ENCODE results near the gene DPM1.

Gene DPM1

GRCh38 chr20:50930976-50931305 is 27.4 kb downstream of the DPM1 start:
- DNase-seq (ENCODE audit: low spot score): no peak

GRCh38 chr20:50930139-50930975 is 28.0 kb downstream of the DPM1 start:
- no peak for DNase-seq (ENCODE audit: low spot score)

- DNase-seq (ENCODE audit: low spot score): peak; percentile 94
Observed at GRCh38 chr20:50929299-50930138, 28.8 kb downstream of the DPM1 start.

- DNase-seq (ENCODE audit: low spot score): no peak
Observed at GRCh38 chr20:50928469-50928868, 29.9 kb downstream of the DPM1 start.

- no peak for DNase-seq (ENCODE audit: low spot score)
Observed at GRCh38 chr20:50926530-50926929, 31.8 kb downstream of the DPM1 start.

- DNase-seq (ENCODE audit: low spot score): no peak
Observed at GRCh38 chr20:50924261-50924920, 33.9 kb downstream of the DPM1 start.

- no peak for DNase-seq (ENCODE audit: low spot score)
Observed at GRCh38 chr20:50921803-50922501, 36.4 kb downstream of the DPM1 start.

- no peak for DNase-seq (ENCODE audit: low spot score)
Observed at GRCh38 chr20:50920997-50921396, 37.3 kb downstream of the DPM1 start.

- no peak for DNase-seq (ENCODE audit: low spot score)
Observed at GRCh38 chr20:50919567-50919966, 38.8 kb downstream of the DPM1 start.

- DNase-seq (ENCODE audit: low spot score): no peak
Observed at GRCh38 chr20:50918403-50918802, 39.9 kb downstream of the DPM1 start.

- DNase-seq (ENCODE audit: low spot score): no peak
Observed at GRCh38 chr20:50916934-50917333, 41.4 kb downstream of the DPM1 start.

GRCh38 chr20:50916257-50916656 is 42.1 kb downstream of the DPM1 start:
- DNase-seq (ENCODE audit: low spot score): no peak

GRCh38 chr20:50915424-50915823 is 42.9 kb downstream of the DPM1 start:
- DNase-seq (ENCODE audit: low spot score): no peak

- DNase-seq (ENCODE audit: low spot score): no peak
Observed at GRCh38 chr20:50913690-50914375, 44.5 kb downstream of the DPM1 start.

GRCh38 chr20:50911716-50912115 is 46.6 kb downstream of the DPM1 start:
- no peak for DNase-seq (ENCODE audit: low spot score)

GRCh38 chr20:50911030-50911429 is 47.3 kb downstream of the DPM1 start:
- no peak for DNase-seq (ENCODE audit: low spot score)

GRCh38 chr20:50909413-50909812 is 48.9 kb downstream of the DPM1 start:
- DNase-seq (ENCODE audit: low spot score): no peak

- DNase-seq (ENCODE audit: low spot score): peak; percentile 32
Observed at GRCh38 chr20:50904067-50904570, 54.2 kb downstream of the DPM1 start.

- no peak for DNase-seq (ENCODE audit: low spot score)
Observed at GRCh38 chr20:50903353-50904051, 54.8 kb downstream of the DPM1 start.

GRCh38 chr20:50901301-50901700 is 57.0 kb downstream of the DPM1 start:
- no peak for DNase-seq (ENCODE audit: low spot score)

- DNase-seq (ENCODE audit: low spot score): no peak
Observed at GRCh38 chr20:50900261-50900660, 58.1 kb downstream of the DPM1 start.
